ENCODE data around the gene DYRK1A.
"Not testable (repeated sequence)": the region's sequence is repeated elsewhere in the genome, so short reads cannot be mapped to it uniquely, and the experiment has no call there.

DYRK1A gene

DNA sequence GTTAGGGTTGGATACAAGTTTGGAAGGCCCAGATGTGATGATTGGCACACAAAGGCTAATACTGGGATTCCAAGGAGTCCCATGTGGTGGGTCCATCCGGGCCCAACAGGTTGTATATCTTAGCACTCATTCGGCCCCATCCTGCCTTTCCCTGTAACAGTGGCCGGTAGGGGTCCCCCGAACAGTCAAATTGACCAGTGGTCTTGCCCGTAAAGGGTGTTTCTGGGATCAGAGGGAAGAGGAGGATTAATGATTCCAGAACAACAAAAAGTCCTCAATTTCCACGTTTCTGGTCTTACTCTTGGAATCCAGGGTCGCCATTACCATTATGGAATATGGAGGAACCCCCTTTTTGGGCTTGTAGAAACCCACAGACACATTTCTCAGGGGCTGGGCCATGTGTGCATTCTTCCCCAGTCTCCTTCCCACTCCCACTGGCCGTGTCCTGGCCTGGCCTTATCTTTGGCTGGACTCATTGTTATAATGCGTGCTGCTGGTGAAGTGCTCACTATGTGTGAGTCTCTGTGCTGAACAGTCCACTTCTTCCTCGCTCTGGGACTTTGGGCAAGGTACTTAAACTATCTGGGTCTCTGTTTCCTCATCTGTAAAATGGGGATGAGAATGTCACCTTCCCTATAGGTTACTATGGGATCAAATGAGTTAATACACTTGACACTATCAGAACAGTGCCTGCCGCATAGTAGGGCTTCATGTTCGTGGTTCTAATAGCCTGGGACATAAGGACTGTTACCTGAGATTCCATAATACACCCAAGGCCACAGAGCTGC, 161.8 kb downstream of the DYRK1A start:
- DNase-seq, result no peak

- DNase-seq, result no peak
Observed at GRCh38 chr21:37529649-37530048, 163.1 kb downstream of the DYRK1A start.

DNA sequence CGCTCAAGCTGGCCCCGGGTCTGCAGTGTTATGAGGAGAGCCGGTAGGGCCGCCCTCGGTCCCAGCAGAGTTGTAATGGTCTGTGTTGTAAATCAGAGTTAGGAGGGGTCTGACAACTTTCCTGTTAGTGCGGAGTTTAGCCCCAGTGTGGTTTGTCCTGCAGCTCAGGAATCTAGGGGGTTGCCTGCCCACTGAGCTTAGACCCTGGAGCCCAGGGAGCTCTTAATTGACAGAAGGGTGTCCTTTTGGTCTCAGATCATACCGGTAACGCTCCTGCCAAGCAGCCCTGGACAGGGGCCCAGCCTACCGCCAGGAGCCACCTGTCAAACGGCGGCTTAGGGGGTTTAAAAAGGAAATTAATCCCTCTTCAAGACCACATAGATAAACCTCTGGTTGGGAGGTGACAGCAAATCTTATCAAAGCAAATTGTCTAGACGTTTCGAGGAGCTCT, 164.4 kb downstream of the DYRK1A start:
- no peak for DNase-seq

DNA sequence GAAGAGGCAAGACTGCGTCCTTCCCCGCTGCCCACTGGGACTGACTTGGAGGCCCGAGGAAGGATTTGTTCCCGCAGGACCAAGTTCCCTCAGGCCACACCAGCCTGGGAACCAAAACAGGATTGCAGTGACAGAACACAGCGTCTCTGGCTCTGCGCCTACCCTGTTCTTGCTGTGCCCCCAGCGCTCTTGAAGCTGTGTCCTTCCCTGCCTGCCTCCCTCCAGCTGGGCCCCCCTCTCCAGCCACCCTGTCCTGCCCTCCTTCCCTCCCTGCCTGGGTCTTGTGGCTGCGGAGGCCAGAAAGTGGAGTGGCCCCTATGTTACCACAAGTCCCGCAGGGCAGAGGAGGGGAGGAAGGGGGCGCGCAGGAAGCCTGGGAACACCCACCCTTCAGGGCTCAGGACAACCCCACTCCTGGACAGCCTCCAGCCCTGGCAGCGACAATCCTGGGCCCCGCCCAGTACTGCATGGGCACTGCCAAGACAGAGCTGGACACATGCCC, 164.9 kb downstream of the DYRK1A start:
- no peak for DNase-seq

DNA sequence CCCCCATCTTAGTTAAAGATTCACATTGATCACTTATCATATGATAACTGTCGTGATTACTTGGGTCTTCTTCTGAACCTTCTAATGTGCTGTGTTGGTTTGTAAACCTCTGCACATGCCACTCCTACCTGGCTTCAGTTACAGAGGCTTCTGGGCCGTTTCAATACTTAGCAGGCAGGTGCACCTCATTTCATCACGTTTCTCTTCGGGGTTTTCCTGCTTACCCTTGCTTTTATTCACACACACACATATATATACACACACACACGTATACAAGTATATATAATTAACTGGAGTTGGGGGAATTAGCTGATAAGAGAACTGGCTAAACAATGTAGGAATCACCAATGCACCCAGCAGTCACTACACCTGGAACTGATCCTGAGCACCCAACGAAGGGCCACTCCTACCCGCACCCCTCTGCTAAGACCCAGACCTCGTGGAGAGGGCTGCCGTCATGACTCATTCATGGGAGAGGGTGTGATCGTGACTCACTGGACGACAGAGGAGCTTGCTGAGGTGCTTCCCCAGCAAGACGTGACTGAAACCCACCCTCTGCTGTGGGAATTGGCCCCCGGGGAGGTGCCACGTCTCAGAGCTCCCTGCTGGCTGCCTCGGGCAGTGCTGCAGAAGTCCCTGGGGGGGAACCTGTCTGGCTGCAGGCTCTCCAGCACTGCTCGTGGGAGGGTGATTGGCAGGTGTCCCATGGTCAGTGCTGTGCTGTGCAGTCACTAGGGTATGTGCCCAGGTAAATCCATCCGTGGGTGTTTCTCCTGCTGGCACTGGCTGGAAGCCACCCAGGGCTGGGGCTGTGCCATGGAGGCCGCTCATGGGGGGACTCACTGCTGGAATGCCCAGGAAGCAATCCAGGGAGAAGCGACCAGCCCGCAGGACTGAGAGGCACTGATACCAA, 166.6 kb downstream of the DYRK1A start:
- DNase-seq, result no peak

DNA sequence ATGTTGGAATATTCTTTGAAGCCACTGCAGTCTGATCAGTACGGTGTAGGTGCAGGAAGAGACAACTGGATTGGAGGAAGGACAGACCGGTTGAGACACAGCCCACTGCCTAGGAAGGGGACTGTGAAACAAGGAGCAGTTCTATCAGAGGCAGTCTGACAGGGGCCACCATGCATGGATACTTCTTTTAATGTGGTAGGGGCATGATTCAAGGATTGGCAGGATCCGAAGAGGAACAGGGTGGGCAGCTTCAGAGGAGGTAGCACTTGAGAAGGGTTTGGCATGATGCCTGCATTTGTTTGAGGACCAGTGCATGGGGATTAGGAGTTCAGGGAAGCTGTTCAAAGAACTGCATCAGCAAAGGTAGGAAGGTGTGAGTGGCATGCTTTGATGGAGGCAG, 167.9 kb downstream of the DYRK1A start:
- no peak for DNase-seq

GRCh38 chr21:37535130-37535529, 168.6 kb downstream of the DYRK1A start:
- no peak for DNase-seq

DNA sequence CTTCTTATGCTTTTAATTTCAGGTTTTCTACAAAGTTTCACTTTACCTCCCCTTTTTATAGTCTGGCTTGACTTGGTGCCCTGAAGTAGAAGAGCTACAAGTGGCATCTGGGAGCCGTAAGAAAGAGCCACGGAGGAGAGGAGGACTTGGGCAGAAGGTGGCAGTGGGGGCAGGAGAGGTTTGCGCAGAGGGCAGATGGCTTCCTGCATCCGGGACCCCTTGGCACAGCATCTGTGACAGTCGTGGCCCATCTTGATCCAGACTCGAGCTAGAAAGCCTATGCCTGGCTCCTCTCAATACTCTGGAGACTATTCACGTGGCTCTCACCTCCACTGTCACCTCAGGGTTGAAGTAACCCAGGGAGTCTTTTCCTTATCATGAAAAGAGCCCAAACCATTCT, 169.1 kb downstream of the DYRK1A start:
- no peak for DNase-seq

GRCh38 chr21:37536616-37537278, 170.2 kb downstream of the DYRK1A start:
- no peak for DNase-seq

DNA sequence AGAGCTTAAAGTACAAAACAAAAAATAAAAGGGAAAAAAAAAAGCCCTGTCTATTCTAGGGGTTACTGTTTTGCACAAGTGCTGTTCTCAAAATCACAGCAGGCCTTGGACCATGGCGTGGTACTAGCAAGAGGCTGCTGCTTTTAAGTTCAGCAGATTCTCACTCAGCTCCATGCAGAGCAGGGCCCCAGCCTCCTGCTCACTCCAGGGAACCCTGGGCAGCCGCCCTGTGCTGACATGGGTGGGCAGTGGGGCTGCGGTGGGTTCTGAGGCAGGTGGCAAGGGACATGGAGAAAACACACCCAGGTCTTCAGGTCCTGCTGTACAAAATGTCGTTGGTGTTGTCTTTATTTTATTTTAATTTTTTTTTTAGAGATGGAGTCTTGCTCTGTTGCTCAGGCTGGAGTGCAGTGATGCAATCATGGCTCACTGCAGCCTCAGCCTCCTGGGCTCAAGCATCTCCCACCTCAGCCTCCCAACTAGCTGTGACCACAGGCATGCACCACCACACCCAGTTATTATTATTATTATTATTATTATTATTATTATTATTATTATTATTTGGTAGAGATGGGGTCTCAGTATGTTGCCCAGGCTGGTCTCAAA, 170.9 kb downstream of the DYRK1A start:
- no peak for DNase-seq

DNA sequence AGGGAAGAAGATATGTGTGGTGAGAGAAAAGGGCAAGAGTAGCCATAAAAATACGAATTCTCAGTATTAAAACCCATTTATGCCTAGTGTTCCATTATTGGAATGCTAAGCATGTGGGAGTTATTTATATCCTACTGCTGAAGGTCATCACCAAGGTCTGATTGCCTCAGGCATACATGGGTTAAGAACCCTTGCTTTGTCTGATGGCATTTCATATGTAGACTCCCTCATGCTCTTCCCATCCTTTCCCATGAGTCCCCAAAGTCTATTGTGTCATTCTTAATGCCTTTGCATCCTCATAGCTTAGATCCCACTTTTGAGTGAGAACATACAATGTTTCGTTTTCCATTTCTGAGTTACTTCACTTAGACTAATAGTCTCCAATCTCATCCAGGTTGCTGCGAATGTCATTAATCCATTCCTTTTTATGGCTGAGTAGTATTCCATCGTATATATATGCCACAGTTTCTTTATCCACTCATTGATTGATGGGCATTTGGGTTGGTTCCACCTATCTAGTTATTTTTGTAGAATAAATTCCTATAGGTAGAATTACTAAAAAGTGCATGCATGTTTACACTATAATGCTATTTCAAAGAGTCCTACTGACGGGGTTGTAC, 172.5 kb downstream of the DYRK1A start:
- peak; percentile 29 for DNase-seq

- not testable (repeated sequence) for DNase-seq
Observed at GRCh38 chr21:37541128-37541527, 174.6 kb downstream of the DYRK1A start.

DNA sequence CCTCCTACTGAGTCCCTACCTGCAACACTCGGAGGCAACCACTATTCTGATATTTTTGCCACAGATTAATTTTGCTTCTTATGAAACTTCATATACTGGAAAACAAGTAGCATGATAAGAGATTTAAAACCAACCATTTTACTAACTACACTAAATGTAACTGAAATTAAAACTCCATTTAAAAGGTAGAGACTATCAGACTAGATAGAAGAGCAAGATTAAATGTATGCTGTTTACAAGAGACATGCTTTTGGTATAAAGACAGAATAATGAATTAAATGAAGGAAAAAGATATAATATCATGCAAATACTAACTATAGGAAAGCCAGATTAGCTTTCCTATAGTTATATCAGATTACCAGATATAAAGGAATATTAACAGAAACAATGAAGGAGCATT, 175.9 kb downstream of the DYRK1A start:
- DNase-seq, result no peak

- DNase-seq, result no peak
Observed at GRCh38 chr21:37546299-37546908, 179.8 kb downstream of the DYRK1A start.

GRCh38 chr21:37546949-37547614, 180.5 kb downstream of the DYRK1A start:
- peak; percentile 46 for DNase-seq

DNA sequence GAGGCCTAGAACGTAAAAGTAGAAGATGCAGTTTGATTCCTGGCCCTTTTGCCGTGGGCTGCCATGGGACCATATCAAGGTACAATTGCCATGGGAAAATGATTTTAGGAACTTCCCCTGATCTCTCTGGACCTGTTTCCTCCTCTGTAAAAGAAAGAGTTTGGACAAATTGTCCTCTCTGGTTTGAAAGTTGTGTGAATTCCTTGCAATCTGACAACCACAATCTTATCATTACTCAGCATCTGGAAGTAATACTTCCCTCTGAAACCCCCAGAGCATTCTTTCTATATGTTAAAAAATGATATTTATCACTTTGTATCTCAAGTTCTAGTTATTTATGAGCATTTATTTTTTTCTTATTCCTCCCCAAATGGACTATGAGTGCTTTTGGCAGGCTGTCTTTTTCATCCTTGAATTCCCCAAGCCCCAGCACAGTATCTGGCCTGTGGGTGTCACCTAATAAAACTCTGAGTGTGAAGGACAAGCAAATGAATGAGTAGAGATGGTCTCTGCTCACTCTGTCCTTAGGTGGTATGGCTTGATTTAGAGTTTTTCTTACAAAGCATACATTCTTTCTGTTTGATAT, 181.1 kb downstream of the DYRK1A start:
- peak; percentile 26 for DNase-seq

DNA sequence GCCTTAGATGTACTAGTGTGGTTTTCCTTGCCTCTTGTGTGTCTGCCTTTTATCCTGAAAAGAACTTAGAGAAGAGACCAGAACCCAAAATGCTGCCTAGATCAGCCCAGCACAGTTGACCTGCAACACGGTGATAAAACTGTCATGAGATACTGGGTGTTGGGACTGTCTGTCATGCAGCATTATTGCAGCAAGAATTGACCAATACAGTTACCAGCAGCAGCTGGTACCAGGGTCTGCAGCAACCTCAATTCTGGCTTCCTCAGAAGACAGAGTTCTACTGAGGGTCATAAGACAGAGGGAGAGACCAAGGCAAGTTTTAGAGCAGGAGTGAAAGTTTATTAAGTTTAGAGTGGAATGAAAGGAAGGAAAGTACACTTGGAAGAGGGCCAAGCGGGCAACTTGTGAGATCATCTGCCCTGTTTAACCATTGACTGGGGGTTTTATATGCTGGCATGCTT, 182.0 kb downstream of the DYRK1A start:
- no peak for DNase-seq

DNA sequence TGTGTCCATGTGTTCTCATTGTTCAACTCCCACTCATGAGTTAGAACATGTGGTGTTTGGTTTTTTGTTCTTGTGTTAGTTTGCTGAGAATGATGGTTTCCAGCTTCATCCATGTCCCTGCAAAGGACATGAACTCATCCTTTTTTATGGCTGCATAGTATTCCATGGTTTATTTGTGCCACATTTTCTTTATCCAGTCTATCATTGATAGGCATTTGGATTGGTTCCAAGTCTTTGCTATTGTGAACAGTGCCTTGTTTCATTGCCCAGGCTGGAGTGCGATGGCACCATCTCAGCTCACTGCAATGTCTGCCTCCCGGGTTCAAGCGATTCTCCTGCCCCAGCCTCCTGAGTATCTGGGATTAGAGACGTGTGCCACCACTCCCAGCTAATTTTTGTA, 183.2 kb downstream of the DYRK1A start:
- not testable (repeated sequence) for DNase-seq

DNA sequence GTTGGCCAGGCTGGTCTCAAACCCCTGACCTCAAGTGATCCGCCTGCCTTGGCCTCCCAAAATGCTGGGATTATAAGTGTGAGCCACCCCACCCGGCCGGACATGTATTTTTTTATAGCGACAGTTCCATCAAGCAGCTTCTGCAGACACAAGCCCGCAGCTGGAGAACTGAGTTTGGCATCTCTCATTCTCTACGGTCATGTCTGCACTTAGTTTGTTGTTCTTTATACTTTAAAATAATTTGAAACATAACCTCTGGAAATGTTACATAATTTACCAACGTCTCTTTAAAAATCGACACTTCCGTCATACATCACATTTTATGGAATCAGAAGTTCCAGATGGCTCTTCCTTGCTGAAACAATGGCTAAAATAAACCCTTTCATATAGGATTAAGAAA, 183.6 kb downstream of the DYRK1A start:
- DNase-seq, result no peak

- no peak for DNase-seq
Observed at GRCh38 chr21:37550618-37551330, 184.2 kb downstream of the DYRK1A start.

Measured in fibroblast of skin of scalp (primary cell).